T-cell (primary cell): ENCODE data around the gene GADD45G. TPM values are rescaled to one million over a fixed set of nuclear protein-coding genes. Genes with fewer than 3 reads are reported as not detected.

Experiments used
- ATAC-seq, 4 experiments: fragments of 200-7000 bp in 3 of 4; fragments of 150-1000 bp in 1 of 4; cut with Tn5 transposase; replicated peaks in 1 of 4; 1 replicate in 3 of 4; 2 replicates in 1 of 4; pipeline ENCODE4 v1.10.0; 2021; ENCODE audit warnings: moderate library complexity in 3 of 4, mild to moderate bottlenecking in 2 of 4, moderate number of reproducible peaks in 1 of 4
- CTCF ChIA-PET, 2 donors: fragments of 300-600 bp; sonication (Branson Sonifier 250); formaldehyde crosslinking; loops; one replicate each; lab custom pipeline; 2022; ENCODE audit warnings: antibody characterized with exemption in 2 of 2; lab: Charles Lee
- POLR2A ChIA-PET, 2 donors: fragments of 300-600 bp; sonication (Branson Sonifier 250); formaldehyde crosslinking; loops; one replicate each; lab custom pipeline; 2022; ENCODE audit warnings: antibody characterized with exemption in 2 of 2; lab: Charles Lee
- DNase-seq, 35 experiments: peaks; one replicate each; pipeline versions ENCODE4 v3.0.0 to v3.0.0-alpha.2; 2013 to 2023
- H3K27ac ChIP-seq: one replicate; pipeline ENCODE4 v1.5.1; 2013; ENCODE audit warnings: low read length
- H3K27me3 ChIP-seq, 2 experiments: replicated peaks in 1 of 2; 1 replicate in 1 of 2; 2 replicates in 1 of 2; pipeline versions ENCODE4 v1.6.1 to v1.7.0; 2013; ENCODE audit warnings: low read length in 1 of 2, mixed read lengths in 1 of 2; ENCODE audit not compliant: control insufficient read depth in 2 of 2, insufficient read depth in 2 of 2; ENCODE audit errors: extremely low read depth in 1 of 2
- H3K36me3 ChIP-seq, 2 donors: 1 replicate in 1 of 2; 2 replicates in 1 of 2; pipeline versions ENCODE4 v1.6.1 to v1.7.0; 2013; ENCODE audit warnings: low read length in 1 of 2; ENCODE audit not compliant: control insufficient read depth in 2 of 2, insufficient read depth in 1 of 2; ENCODE audit errors: extremely low read depth in 1 of 2
- H3K4me1 ChIP-seq, 2 experiments: 1 replicate in 1 of 2; 2 replicates in 1 of 2; pipeline versions ENCODE4 v1.6.1 to v1.7.0; 2013; ENCODE audit warnings: low read length in 2 of 2, mixed read lengths in 1 of 2; ENCODE audit not compliant: insufficient read depth in 2 of 2, control insufficient read depth in 1 of 2; ENCODE audit errors: extremely low read depth in 1 of 2
- H3K4me3 ChIP-seq, 2 donors: 1 replicate in 1 of 2; 2 replicates in 1 of 2; pipeline versions ENCODE4 v1.5.1 to v1.7.0; 2013; ENCODE audit warnings: mild to moderate bottlenecking in 2 of 2, low read length in 1 of 2, moderate library complexity in 1 of 2; ENCODE audit not compliant: control insufficient read depth in 1 of 2; ENCODE audit errors: extremely low read depth in 1 of 2
- H3K9me3 ChIP-seq: 2 replicates; pipeline ENCODE4 v1.7.0; 2013
- H3K27ac Mint-ChIP-seq, 2 donors: one replicate each; pipeline ENCODE4 v1.8.0; 2020 to 2021; ENCODE audit warnings: mild to moderate bottlenecking in 2 of 2, mixed read lengths in 2 of 2
- H3K27me3 Mint-ChIP-seq, 2 donors: one replicate each; pipeline ENCODE4 v1.8.0; 2021 to 2022; ENCODE audit warnings: mixed read lengths in 2 of 2
- H3K36me3 Mint-ChIP-seq: one replicate; pipeline ENCODE4 v1.8.0; 2021; ENCODE audit warnings: mixed read lengths
- H3K4me1 Mint-ChIP-seq, 3 donors: one replicate each; pipeline ENCODE4 v1.8.0; 2020 to 2022; ENCODE audit warnings: mixed read lengths in 3 of 3, mild to moderate bottlenecking in 1 of 3
- H3K4me3 Mint-ChIP-seq, 3 donors: one replicate each; pipeline ENCODE4 v1.8.0; 2020 to 2022; ENCODE audit warnings: mild to moderate bottlenecking in 3 of 3, mixed read lengths in 3 of 3, moderate library complexity in 3 of 3
- H3K9me3 Mint-ChIP-seq, 3 donors: one replicate each; pipeline ENCODE4 v1.8.0; 2020 to 2022; ENCODE audit warnings: mixed read lengths in 3 of 3
- WGBS: methylation state at CpG from one replicate; pipeline ENCODE4 v1.1.5; 2013; ENCODE audit warnings: missing lambda C conversion rate; ENCODE audit not compliant: insufficient coverage; 5-methylcytosine and 5-hydroxymethylcytosine counted together
- total RNA-seq, 35 experiments: library from RNA in 6 of 35; stranded (reverse) in 6 of 35; fragments of 120-200 nt in 1 of 35; gene quantifications; one replicate each; pipeline versions ENCODE4 v1.2.1 to v1.2.4 and lab custom pipeline; 2013 to 2026

Gene GADD45G
- total RNA-seq, 5 donors from 2014 or later (not counting 1 experiment from before 2014, with no cell fraction given) = 6.0 to 8.8 (median 6.8) TPM

DNA sequence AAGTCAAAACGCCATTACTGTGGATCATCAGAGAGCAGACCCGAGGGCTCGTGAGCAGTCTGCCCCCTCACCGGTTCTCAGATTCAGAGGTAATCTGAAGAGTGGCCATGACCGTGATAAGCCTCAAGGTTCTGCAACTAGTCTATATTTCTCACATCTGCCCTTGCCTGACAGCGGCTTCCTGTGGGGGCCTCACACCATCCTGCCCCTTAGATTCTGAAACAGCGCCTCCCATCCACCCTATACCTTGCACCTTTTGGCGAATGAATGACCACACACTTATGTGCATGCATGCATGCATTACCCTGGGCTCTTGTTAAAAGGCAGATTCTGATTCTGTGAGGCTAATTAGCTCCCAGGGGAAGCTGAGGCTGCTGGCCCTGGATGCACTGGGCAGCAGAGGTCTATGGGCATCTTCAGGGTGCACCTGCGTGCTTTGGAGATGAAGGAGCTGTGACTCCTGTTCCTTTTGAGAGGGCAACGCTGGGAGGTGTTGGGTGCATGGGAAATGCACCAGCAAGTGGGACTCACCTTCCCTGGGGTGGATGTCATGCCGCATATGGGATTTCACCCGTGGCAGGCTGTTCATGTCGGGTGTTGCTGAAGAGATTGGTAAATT is 7.8 kb upstream of the GADD45G start:
- Mint-ChIP-seq H3K9me3 (no peaks in the 10 kb centered on the region), H3K4me1 (no peaks in the 10 kb centered on the region), H3K4me3 (no peak overlapping the region), H3K27ac (no peak overlapping the region), H3K36me3 (no peaks in the 10 kb centered on the region), H3K27me3 (peaks cover 3 to 14% of the 10 kb centered on the region in 2 donors)
- Histone ChIP-seq H3K9me3 (no peaks in the 10 kb centered on the region), H3K4me1 (no peaks in the 10 kb centered on the region), H3K4me3 (no peak overlapping the region), H3K36me3 (no peaks in the 10 kb centered on the region), H3K27me3 (peaks cover 0 to 37% of the 10 kb centered on the region in 2 experiments), H3K27ac (no peak overlapping the region)
- no peak for DNase-seq
- POLR2A ChIA-PET = no interaction called here
- 74% methylated on average over 11 of the region's 13 CpGs for WGBS
- no peak for ATAC-seq
- CTCF ChIA-PET = interaction anchor here (0.6 to 2.7 kb wide), 9 partner anchors 15 to 1283 kb away, joined by 3 to 24 read pairs (median 4); no protein-coding TSS in a partner anchor

- no peak overlapping the region for H3K4me3 Mint-ChIP-seq
- H3K4me3 ChIP-seq = no peak overlapping the region
- ChIA-PET POLR2A (interaction anchor here in 1 of 2 donors (0.6 kb wide), 1 partner anchor 1233 kb away, joined by 3 read pairs; no protein-coding TSS in a partner anchor), CTCF (interaction anchor here (0.5 to 2.7 kb wide), 22 partner anchors 13 to 1282 kb away, joined by 3 to 24 read pairs (median 4); no protein-coding TSS in a partner anchor)
- H3K36me3 ChIP-seq = no peaks in the 10 kb centered on the region
- peaks cover 0 to 11% of the 10 kb centered on the region in 2 donors for H3K27me3 Mint-ChIP-seq
- H3K9me3 ChIP-seq = no peaks in the 10 kb centered on the region
- H3K27ac ChIP-seq = no peak overlapping the region
- H3K27me3 ChIP-seq = peaks cover 0 to 36% of the 10 kb centered on the region in 2 experiments
- ATAC-seq (peak in 2 of 4 experiments; percentile 45 to 47), DNase-seq (peak in 18 of 35 experiments; percentile 14 to 78 (median 39))
- no peaks in the 10 kb centered on the region for H3K36me3 Mint-ChIP-seq
- no peaks in the 10 kb centered on the region for H3K4me1 Mint-ChIP-seq
- H3K9me3 Mint-ChIP-seq = no peaks in the 10 kb centered on the region
- no peak overlapping the region for H3K27ac Mint-ChIP-seq
- H3K4me1 ChIP-seq = peaks cover 0 to 2% of the 10 kb centered on the region in 2 experiments
- WGBS = 69% methylated on average over 5 of the region's 7 CpGs
Measured at GRCh38 chr9:89597711-89598362, 7.0 kb upstream of the GADD45G start.

DNA sequence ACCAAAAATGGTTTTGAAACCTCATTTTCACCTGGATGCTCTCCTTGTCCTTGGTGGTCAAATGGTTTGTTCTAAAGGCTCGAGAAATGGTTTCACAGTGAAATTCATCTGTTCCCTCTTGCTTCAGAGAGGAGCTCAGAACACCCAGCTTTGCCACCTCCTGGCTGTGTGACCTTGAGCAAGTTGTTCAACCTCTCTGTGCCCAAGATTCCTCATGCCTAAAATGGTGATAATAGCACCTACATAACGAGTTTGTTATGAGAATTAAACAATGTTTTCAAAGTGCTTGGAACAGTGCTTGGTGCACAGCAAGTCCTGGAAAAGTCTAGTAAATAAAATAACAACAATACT is 6.5 kb upstream of the GADD45G start:
- Histone ChIP-seq H3K36me3 (no peaks in the 10 kb centered on the region), H3K9me3 (no peaks in the 10 kb centered on the region), H3K4me3 (no peak overlapping the region), H3K27ac (no peak overlapping the region), H3K4me1 (peaks cover 1 to 7% of the 10 kb centered on the region in 2 experiments), H3K27me3 (peaks cover 0 to 36% of the 10 kb centered on the region in 2 experiments)
- peaks cover 0 to 8% of the 10 kb centered on the region in 2 donors for H3K27me3 Mint-ChIP-seq
- H3K9me3 Mint-ChIP-seq = no peaks in the 10 kb centered on the region
- WGBS = no CpG with 5 or more reads among the region's 2 CpGs
- ATAC-seq (no peak), DNase-seq (no peak)
- POLR2A ChIA-PET = no interaction called here
- CTCF ChIA-PET = interaction anchor here (0.6 to 2.7 kb wide), 18 partner anchors 13 to 1270 kb away, joined by 3 to 24 read pairs (median 4); no protein-coding TSS in a partner anchor
- H3K27ac Mint-ChIP-seq = no peak overlapping the region
- H3K4me3 Mint-ChIP-seq = no peak overlapping the region
- peaks cover 4 to 5% (median 4%) of the 10 kb centered on the region in 3 donors for H3K4me1 Mint-ChIP-seq
- no peaks in the 10 kb centered on the region for H3K36me3 Mint-ChIP-seq

DNA sequence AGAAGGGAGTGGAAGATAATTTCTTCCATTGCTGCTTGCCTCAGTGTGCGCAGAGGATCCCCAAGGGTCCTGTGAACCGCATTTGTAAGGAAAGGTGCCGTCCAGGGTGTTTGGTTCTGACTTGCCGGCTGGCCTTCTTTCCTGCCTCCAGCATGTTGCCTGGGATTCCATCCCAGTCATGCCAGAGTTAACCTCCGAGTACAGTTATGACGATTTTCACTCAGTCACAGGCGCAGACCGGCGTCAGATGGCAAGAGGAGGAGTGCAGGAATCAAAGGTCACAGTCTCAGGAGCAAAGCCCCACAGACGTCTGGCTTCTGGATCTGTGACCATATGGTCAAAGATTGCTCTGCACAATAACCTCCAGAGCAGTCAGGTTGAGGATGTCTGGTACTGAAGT is 5.9 kb upstream of the GADD45G start:
- Histone ChIP-seq H3K36me3 (no peaks in the 10 kb centered on the region), H3K4me3 (no peak overlapping the region), H3K27ac (no peak overlapping the region), H3K4me1 (peaks cover 6 to 12% of the 10 kb centered on the region in 2 experiments), H3K9me3 (no peaks in the 10 kb centered on the region), H3K27me3 (peaks cover 0 to 36% of the 10 kb centered on the region in 2 experiments)
- Mint-ChIP-seq H3K9me3 (no peaks in the 10 kb centered on the region), H3K36me3 (no peaks in the 10 kb centered on the region), H3K27ac (no peak overlapping the region), H3K4me3 (no peak overlapping the region), H3K27me3 (peaks cover 0 to 4% of the 10 kb centered on the region in 2 donors), H3K4me1 (peaks cover 9 to 10% (median 9%) of the 10 kb centered on the region in 3 donors)
- no peak for DNase-seq
- CTCF ChIA-PET = interaction anchor here (0.8 to 2.7 kb wide), 10 partner anchors 12 to 1270 kb away, joined by 3 to 24 read pairs (median 5); no protein-coding TSS in a partner anchor
- no peak for ATAC-seq
- 78% methylated on average over 9 of the region's 10 CpGs for WGBS
- POLR2A ChIA-PET = interaction anchor here in 1 of 2 donors (0.6 kb wide), 1 partner anchor 233 kb away, joined by 3 read pairs; no protein-coding TSS in a partner anchor

GRCh38 chr9:89600831-89601230 is 4.0 kb upstream of the GADD45G start:
- Histone ChIP-seq H3K9me3 (no peaks in the 10 kb centered on the region), H3K27me3 (peaks cover 0 to 53% of the 10 kb centered on the region in 2 experiments), H3K36me3 (no peaks in the 10 kb centered on the region), H3K4me3 (no peak overlapping the region), H3K4me1 (peaks cover 6 to 31% of the 10 kb centered on the region in 2 experiments), H3K27ac (no peak overlapping the region)
- no peak for DNase-seq
- no peaks in the 10 kb centered on the region for H3K36me3 Mint-ChIP-seq
- H3K4me3 Mint-ChIP-seq = no peak overlapping the region
- ATAC-seq = no peak
- no peak overlapping the region for H3K27ac Mint-ChIP-seq
- H3K4me1 Mint-ChIP-seq = peaks cover 16 to 18% (median 17%) of the 10 kb centered on the region in 3 donors
- ChIA-PET CTCF (interaction anchor here (1.2 to 3.7 kb wide), 5 partner anchors 8 to 502 kb away, joined by 3 to 72 read pairs (median 3); no protein-coding TSS in a partner anchor), POLR2A (no interaction called here)
- H3K9me3 Mint-ChIP-seq = no peaks in the 10 kb centered on the region
- 82% methylated on average over 5 of the region's 6 CpGs for WGBS
- H3K27me3 Mint-ChIP-seq = peaks cover 0 to 3% of the 10 kb centered on the region in 2 donors

- ChIA-PET POLR2A (interaction anchor here in 1 of 2 donors (0.6 kb wide), 1 partner anchor 522 kb away, joined by 4 read pairs; no protein-coding TSS in a partner anchor), CTCF (interaction anchor here (1.1 to 3.7 kb wide), 6 partner anchors 8 to 501 kb away, joined by 3 to 72 read pairs (median 4); no protein-coding TSS in a partner anchor)
- H3K36me3 ChIP-seq = no peaks in the 10 kb centered on the region
- H3K27me3 ChIP-seq = peaks cover 0 to 56% of the 10 kb centered on the region in 2 experiments
- DNase-seq (no peak), ATAC-seq (no peak)
- no peak overlapping the region for H3K27ac ChIP-seq
- H3K4me3 ChIP-seq = no peak overlapping the region
- no peak overlapping the region for H3K4me3 Mint-ChIP-seq
- no peak overlapping the region for H3K27ac Mint-ChIP-seq
- WGBS = 94% methylated on average over 2 of the region's 5 CpGs
- H3K4me1 ChIP-seq = peaks cover 6 to 35% of the 10 kb centered on the region in 2 experiments
- H3K27me3 Mint-ChIP-seq = peaks cover 0 to 3% of the 10 kb centered on the region in 2 donors
- H3K36me3 Mint-ChIP-seq = no peaks in the 10 kb centered on the region
- no peaks in the 10 kb centered on the region for H3K9me3 Mint-ChIP-seq
- no peaks in the 10 kb centered on the region for H3K9me3 ChIP-seq
- H3K4me1 Mint-ChIP-seq = peaks cover 18 to 20% (median 19%) of the 10 kb centered on the region in 3 donors
Measured at GRCh38 chr9:89601306-89601705, 3.5 kb upstream of the GADD45G start.
